Aorta (tissue), 5 donors: ENCODE results near the gene HOMER3. TPM values are rescaled to one million over a fixed set of nuclear protein-coding genes. Genes with fewer than 3 reads are reported as not detected.
"Not testable (repeated sequence)": the region's sequence is repeated elsewhere in the genome, so short reads cannot be mapped to it uniquely, and the experiment has no call there.

Source experiments
- ATAC-seq: fragments of 200-7000 bp; cut with Tn5 transposase; one replicate; pipeline ENCODE4 v1.9.1; 2022; ENCODE audit warnings: moderate library complexity; ENCODE audit not compliant: low FRiP score
- DNase-seq, 2 donors: peaks; one replicate each; pipeline ENCODE4 v3.0.0-alpha.2; 2020
- H3K27ac ChIP-seq, 2 donors: one replicate each; pipeline ENCODE4 v1.5.1; 2013; ENCODE audit warnings: low read length in 2 of 2, mild to moderate bottlenecking in 2 of 2, moderate library complexity in 2 of 2, control low read depth in 1 of 2, inconsistent platforms in 1 of 2, low read depth in 1 of 2
- H3K27me3 ChIP-seq, 2 donors: one replicate each; pipeline ENCODE4 v1.6.1; 2013; ENCODE audit warnings: control low read depth in 1 of 2, low read length in 1 of 2, mild to moderate bottlenecking in 1 of 2, moderate library complexity in 1 of 2; ENCODE audit not compliant: insufficient read depth in 2 of 2, control insufficient read depth in 1 of 2
- H3K36me3 ChIP-seq, 2 donors: one replicate each; pipeline ENCODE4 v1.6.1; 2013; ENCODE audit warnings: control low read depth in 1 of 2, low read length in 1 of 2, mild to moderate bottlenecking in 1 of 2; ENCODE audit not compliant: insufficient read depth in 2 of 2, control insufficient read depth in 1 of 2
- H3K4me1 ChIP-seq, 2 donors: one replicate each; pipeline ENCODE4 v1.6.1; 2013; ENCODE audit warnings: low read length in 2 of 2, control low read depth in 1 of 2, mild to moderate bottlenecking in 1 of 2, moderate library complexity in 1 of 2; ENCODE audit not compliant: insufficient read depth in 2 of 2, control insufficient read depth in 1 of 2
- H3K4me3 ChIP-seq, 2 donors: one replicate each; pipeline ENCODE4 v1.5.1; 2013; ENCODE audit warnings: low read length in 2 of 2, control low read depth in 1 of 2, mild to moderate bottlenecking in 1 of 2
- H3K9me3 ChIP-seq: one replicate; pipeline ENCODE4 v1.6.1; 2013; ENCODE audit warnings: mild to moderate bottlenecking, low read length; ENCODE audit not compliant: control insufficient read depth
- WGBS, 2 donors: extraction: QIAGEN DNeasy Blood & Tissue Kit; methylation state at CpG; one replicate each; pipeline ENCODE4 v1.1.7; 2013; 5-methylcytosine and 5-hydroxymethylcytosine counted together
- intact Hi-C, 2 donors: fragments of 100-400 bp; cut with DNase I; formaldehyde crosslinking; loops; one replicate each; pipeline versions ENCODE4 v1.14.2 to v1.15.0; 2022
- polyA plus RNA-seq, 2 donors: library from polyadenylated mRNA; stranded (reverse); fragments of 200-250 nt; gene quantifications; one replicate each; pipeline ENCODE4 v1.2.3, GENCODE V29; 2013
- total RNA-seq, 2 donors: library from RNA; stranded (reverse); fragmentation: NEBNext Ultra II Directional; extraction: Animal tissue kit (Norgen Biotek cat#: 25700); gene quantifications; one replicate each; pipeline ENCODE4 v1.2.1, GENCODE V29; 2021
- donor health status: healthy with polysubstance abuse.
- donor health status: Bipolar disorder and iron deficiency.
- donor health status: DM: no; HTN: no; CAD: no.
- donor health status: DM: no; HTN: no; CAD: no.
- donor health status: DM: yes; HTN: yes; CAD: no.

Gene HOMER3
- total and polyA plus RNA-seq, 4 donors: 23.6 to 59.9 (median 34.2) TPM

DNA sequence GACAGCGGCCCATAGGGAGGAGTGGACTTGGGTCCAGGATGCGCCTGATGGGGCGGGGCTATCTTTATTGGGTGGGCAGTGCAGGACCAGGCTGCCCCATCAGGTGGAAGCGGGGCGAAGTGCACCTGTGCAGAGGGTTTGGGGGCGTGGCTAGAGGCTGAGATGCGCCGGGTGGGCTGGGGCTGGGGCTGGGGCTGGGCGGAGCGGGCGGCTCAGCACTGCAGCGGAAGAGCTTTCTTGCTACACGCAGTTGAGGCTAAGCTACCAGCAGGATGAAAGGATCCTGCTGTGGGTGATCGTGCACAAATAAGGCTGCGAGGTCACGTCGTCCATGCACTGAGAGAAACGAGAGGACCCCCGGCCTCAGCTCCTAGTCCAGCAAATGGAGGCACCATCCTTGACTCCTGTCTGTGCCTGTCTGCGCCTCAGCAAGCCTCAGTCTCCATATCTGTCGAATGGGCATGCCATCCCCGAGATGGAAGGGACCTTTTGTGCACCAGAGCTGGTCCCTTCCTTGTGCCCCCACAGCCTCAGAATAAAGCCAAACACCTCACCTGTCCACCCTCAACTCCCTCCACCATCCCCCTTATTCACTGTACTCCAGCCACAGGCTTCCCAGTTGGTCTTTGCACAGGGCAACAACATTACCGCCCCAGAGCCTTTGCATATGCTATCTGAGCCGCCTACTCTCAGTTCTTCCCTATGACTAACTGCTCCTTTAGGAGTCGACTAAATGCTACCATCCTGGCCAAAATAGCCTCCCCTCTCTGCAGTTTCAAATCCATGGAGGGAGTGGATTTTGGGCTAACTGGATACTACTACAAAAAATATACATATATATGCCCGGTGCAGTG, 21.0 kb upstream of the HOMER3 start:
- Histone ChIP-seq H3K9me3 (no peaks in the 10 kb centered on the region), H3K4me1 (no peaks in the 10 kb centered on the region), H3K36me3 (no peaks in the 10 kb centered on the region), H3K27me3 (no peaks in the 10 kb centered on the region), H3K27ac (no peak overlapping the region), H3K4me3 (no peak overlapping the region)
- WGBS, 2 donors: 22 to 23% methylated on average over 26 of the region's 26 CpGs
- intact Hi-C loops: no loop called here
- DNase-seq: no peak
- no peak for ATAC-seq

GRCh38 chr19:18960370-18960769, 19.4 kb upstream of the HOMER3 start:
- 83 to 88% methylated on average over 4 of the region's 4 CpGs for WGBS, 2 donors
- no peak for ATAC-seq
- intact Hi-C loops: no loop called here

GRCh38 chr19:18955042-18955441, 14.0 kb upstream of the HOMER3 start:
- Histone ChIP-seq H3K36me3 (no peaks in the 10 kb centered on the region), H3K27me3 (no peaks in the 10 kb centered on the region), H3K9me3 (no peaks in the 10 kb centered on the region), H3K4me3 (no peak overlapping the region), H3K27ac (no peak overlapping the region), H3K4me1 (no peaks in the 10 kb centered on the region)
- WGBS, 2 donors: 95% methylated on average over 2 of the region's 2 CpGs
- ATAC-seq (no peak), DNase-seq (no peak)
- intact Hi-C loops: no loop called here

More at GRCh38 chr19:18960370-18960769, 19.4 kb upstream of the HOMER3 start:
- Histone ChIP-seq H3K27ac (no peak overlapping the region), H3K4me1 (no peaks in the 10 kb centered on the region), H3K27me3 (no peaks in the 10 kb centered on the region), H3K9me3 (no peaks in the 10 kb centered on the region), H3K4me3 (no peak overlapping the region), H3K36me3 (no peaks in the 10 kb centered on the region)
- no peak for DNase-seq

DNA sequence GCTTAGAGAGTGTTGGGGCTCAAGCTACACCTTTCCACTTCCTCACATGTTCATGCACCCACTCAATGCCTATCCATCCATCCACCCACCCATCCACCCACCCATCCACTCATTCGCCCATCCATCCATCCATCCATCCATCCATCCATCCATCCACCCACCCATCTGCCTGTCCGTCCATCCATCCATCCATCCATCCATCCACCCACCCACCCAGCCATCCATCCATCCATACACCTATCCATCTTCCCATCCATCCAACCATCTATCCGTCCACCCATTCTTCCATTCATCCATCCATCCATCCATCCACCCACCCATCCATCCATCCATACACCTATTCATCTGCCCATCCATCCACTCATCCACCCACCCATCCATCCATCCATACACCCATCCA, 13.1 kb upstream of the HOMER3 start:
- DNase-seq (no peak), ATAC-seq (no peak)
- Histone ChIP-seq H3K4me1 (no peaks in the 10 kb centered on the region), H3K27me3 (no peaks in the 10 kb centered on the region), H3K4me3 (no peak overlapping the region), H3K36me3 (no peaks in the 10 kb centered on the region), H3K9me3 (no peaks in the 10 kb centered on the region), H3K27ac (no peak overlapping the region)
- intact Hi-C loops: no loop called here
- WGBS, 2 donors: 88 to 91% methylated on average over 3 of the region's 3 CpGs

GRCh38 chr19:18952364-18953003, 11.5 kb upstream of the HOMER3 start:
- 76 to 80% methylated on average over 17 of the region's 17 CpGs for WGBS, 2 donors

GRCh38 chr19:18951721-18952281, 10.8 kb upstream of the HOMER3 start:
- ATAC-seq (no peak), DNase-seq (no peak)
- 83 to 91% methylated on average over 6 to 7 of the region's 7 CpGs for WGBS, 2 donors
- Histone ChIP-seq H3K4me3 (no peak overlapping the region), H3K27me3 (no peaks in the 10 kb centered on the region), H3K36me3 (no peaks in the 10 kb centered on the region), H3K9me3 (no peaks in the 10 kb centered on the region), H3K27ac (no peak overlapping the region), H3K4me1 (no peaks in the 10 kb centered on the region)
- intact Hi-C loops: no loop called here

More at GRCh38 chr19:18952364-18953003, 11.5 kb upstream of the HOMER3 start:
- H3K27me3 ChIP-seq, H3K9me3 ChIP-seq, H3K36me3 ChIP-seq, H3K4me3 ChIP-seq, DNase-seq, H3K27ac ChIP-seq, ATAC-seq, H3K4me1 ChIP-seq, intact Hi-C loops: not testable (repeated sequence)

DNA sequence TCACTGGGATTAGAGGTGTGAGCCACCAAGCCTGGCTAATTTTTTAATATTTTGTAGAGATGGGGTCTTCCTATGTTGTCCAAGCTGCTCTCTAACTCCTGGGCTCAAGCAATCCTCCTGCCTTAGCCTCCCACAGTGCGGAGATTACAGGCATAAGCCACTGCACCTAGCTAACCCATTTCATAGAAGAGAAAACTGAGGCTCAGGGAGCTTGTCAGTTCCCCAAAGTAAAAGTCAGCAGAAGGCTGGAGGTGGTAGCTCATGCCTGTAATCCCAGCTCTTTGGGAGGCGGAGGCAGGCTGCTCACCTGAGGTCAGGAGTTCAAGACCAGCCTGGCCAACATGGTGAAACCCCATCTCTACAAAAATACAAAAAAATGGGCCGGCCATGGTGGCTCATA, 8.8 kb upstream of the HOMER3 start:
- intact Hi-C loops: no loop called here
- Histone ChIP-seq H3K4me3 (no peak overlapping the region), H3K36me3 (no peaks in the 10 kb centered on the region), H3K4me1 (no peaks in the 10 kb centered on the region), H3K27ac (no peak overlapping the region), H3K9me3 (no peaks in the 10 kb centered on the region), H3K27me3 (no peaks in the 10 kb centered on the region)
- no peak for ATAC-seq
- no peak for DNase-seq
- WGBS, 2 donors: 90 to 92% methylated on average over 3 of the region's 3 CpGs

GRCh38 chr19:18948976-18949356, 7.9 kb upstream of the HOMER3 start:
- no peaks in the 10 kb centered on the region for H3K27me3 ChIP-seq
- no peak overlapping the region for H3K27ac ChIP-seq
- H3K9me3 ChIP-seq: no peaks in the 10 kb centered on the region
- DNase-seq (no peak), ATAC-seq (no peak)
- no peaks in the 10 kb centered on the region for H3K36me3 ChIP-seq
- H3K4me3 ChIP-seq: no peak overlapping the region
- intact Hi-C loops: no loop called here
- WGBS, 2 donors: 86 to 87% methylated on average over 5 of the region's 5 CpGs
- H3K4me1 ChIP-seq: no peaks in the 10 kb centered on the region
